Stomach smooth muscle (tissue), 2 donors: Measurements from ENCODE around the gene PLCB4.

ENCODE experiments used
- H3K27ac ChIP-seq: one replicate; pipeline ENCODE4 v1.7.0; 2013; ENCODE audit warnings: mild to moderate bottlenecking, low read length, inconsistent platforms
- H3K27me3 ChIP-seq, 2 donors: one replicate each; pipeline ENCODE4 v1.7.0; 2013; ENCODE audit warnings: low read length in 2 of 2; ENCODE audit not compliant: insufficient read depth in 2 of 2, control insufficient read depth in 1 of 2
- H3K36me3 ChIP-seq, 2 donors: one replicate each; pipeline ENCODE4 v1.7.0; 2013; ENCODE audit warnings: low read length in 2 of 2; ENCODE audit not compliant: control insufficient read depth in 2 of 2, insufficient read depth in 2 of 2
- H3K4me1 ChIP-seq: one replicate; pipeline ENCODE4 v1.7.0; 2013; ENCODE audit warnings: low read length; ENCODE audit not compliant: control insufficient read depth, insufficient read depth
- H3K4me3 ChIP-seq, 2 donors: one replicate each; pipeline ENCODE4 v1.7.0; 2013; ENCODE audit warnings: low read length in 2 of 2
- H3K9ac ChIP-seq, 2 donors: one replicate each; pipeline ENCODE4 v1.7.0; 2013; ENCODE audit warnings: low read length in 2 of 2, mild to moderate bottlenecking in 1 of 2
- H3K9me3 ChIP-seq, 2 donors: one replicate each; pipeline ENCODE4 v1.7.0; 2013; ENCODE audit warnings: low read length in 2 of 2; ENCODE audit not compliant: control insufficient read depth in 2 of 2
- donor health status: healthy.
- donor health status: Pancreatic carcinoma.

Gene PLCB4

GRCh38 chr20:9241232-9241692 lies 172.4 kb downstream of the PLCB4 start:
- Histone ChIP-seq H3K9me3 (no peaks in the 10 kb centered on the region), H3K4me1 (no peaks in the 10 kb centered on the region), H3K27me3 (no peaks in the 10 kb centered on the region), H3K9ac (no peak overlapping the region), H3K27ac (no peak overlapping the region), H3K36me3 (no peaks in the 10 kb centered on the region), H3K4me3 (no peak overlapping the region)

- Histone ChIP-seq H3K36me3 (no peaks in the 10 kb centered on the region), H3K9me3 (no peaks in the 10 kb centered on the region), H3K27ac (no peak overlapping the region), H3K27me3 (no peaks in the 10 kb centered on the region), H3K4me3 (no peak overlapping the region), H3K9ac (no peak overlapping the region), H3K4me1 (no peaks in the 10 kb centered on the region)
Observed at GRCh38 chr20:9241721-9242427, 173.0 kb downstream of the PLCB4 start.

DNA sequence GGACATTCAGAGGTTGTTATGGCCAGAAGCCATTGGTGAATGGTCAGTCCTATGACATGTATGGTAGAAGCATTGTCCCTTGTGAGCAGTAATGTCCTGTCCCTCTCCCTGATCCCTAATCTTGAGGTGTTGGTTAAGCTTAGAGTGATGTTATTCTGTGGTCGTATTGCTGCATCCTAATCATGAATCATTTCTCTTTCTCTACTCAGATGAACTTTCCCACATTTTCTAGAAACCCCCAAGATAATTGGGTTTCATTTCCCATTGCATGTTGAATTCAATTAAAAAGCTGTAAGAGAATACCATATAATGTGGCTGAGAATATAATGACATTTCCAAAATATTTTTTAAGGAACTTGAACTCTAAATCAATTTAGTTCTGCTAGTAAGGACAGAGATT lies 175.1 kb downstream of the PLCB4 start:
- H3K4me3 ChIP-seq = no peak overlapping the region
- H3K27me3 ChIP-seq = no peaks in the 10 kb centered on the region
- no peaks in the 10 kb centered on the region for H3K4me1 ChIP-seq
- H3K36me3 ChIP-seq = no peaks in the 10 kb centered on the region
- no peak overlapping the region for H3K27ac ChIP-seq
- H3K9me3 ChIP-seq = no peaks in the 10 kb centered on the region
- H3K9ac ChIP-seq = no peak overlapping the region

DNA sequence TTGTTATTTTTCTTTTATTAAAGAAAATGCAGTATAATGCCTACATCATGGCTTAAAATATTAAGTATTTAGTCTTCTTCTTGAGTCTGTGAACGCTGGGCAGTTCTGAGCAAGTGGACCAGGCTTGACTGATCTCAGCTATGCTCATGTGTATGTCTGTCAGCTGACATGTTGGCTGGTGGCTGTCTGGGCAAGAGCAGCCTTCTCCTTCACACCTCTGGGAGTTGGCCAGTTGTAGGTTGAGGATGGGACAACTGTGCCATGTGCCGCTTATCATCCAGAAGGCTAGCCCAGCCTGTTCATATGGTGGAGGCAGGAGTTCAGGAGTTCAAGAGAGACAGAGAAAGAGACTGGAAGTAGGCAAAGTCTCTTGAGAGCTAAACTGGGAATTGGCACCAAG lies 175.9 kb downstream of the PLCB4 start:
- H3K9me3 ChIP-seq = no peaks in the 10 kb centered on the region
- H3K36me3 ChIP-seq = no peaks in the 10 kb centered on the region
- no peaks in the 10 kb centered on the region for H3K4me1 ChIP-seq
- no peak overlapping the region for H3K4me3 ChIP-seq
- no peak overlapping the region for H3K9ac ChIP-seq
- H3K27ac ChIP-seq = no peak overlapping the region
- H3K27me3 ChIP-seq = no peaks in the 10 kb centered on the region

- no peaks in the 10 kb centered on the region for H3K4me1 ChIP-seq
- no peak overlapping the region for H3K9ac ChIP-seq
- H3K9me3 ChIP-seq = no peaks in the 10 kb centered on the region
- H3K27ac ChIP-seq = no peak overlapping the region
- no peaks in the 10 kb centered on the region for H3K36me3 ChIP-seq
- H3K27me3 ChIP-seq = no peaks in the 10 kb centered on the region
- no peak overlapping the region for H3K4me3 ChIP-seq
Observed at GRCh38 chr20:9246731-9247130, 177.8 kb downstream of the PLCB4 start.

GRCh38 chr20:9250511-9250910 lies 181.6 kb downstream of the PLCB4 start:
- no peaks in the 10 kb centered on the region for H3K27me3 ChIP-seq
- no peak overlapping the region for H3K27ac ChIP-seq
- H3K9ac ChIP-seq = no peak overlapping the region
- H3K9me3 ChIP-seq = no peaks in the 10 kb centered on the region
- H3K36me3 ChIP-seq = no peaks in the 10 kb centered on the region
- no peaks in the 10 kb centered on the region for H3K4me1 ChIP-seq
- no peak overlapping the region for H3K4me3 ChIP-seq

DNA sequence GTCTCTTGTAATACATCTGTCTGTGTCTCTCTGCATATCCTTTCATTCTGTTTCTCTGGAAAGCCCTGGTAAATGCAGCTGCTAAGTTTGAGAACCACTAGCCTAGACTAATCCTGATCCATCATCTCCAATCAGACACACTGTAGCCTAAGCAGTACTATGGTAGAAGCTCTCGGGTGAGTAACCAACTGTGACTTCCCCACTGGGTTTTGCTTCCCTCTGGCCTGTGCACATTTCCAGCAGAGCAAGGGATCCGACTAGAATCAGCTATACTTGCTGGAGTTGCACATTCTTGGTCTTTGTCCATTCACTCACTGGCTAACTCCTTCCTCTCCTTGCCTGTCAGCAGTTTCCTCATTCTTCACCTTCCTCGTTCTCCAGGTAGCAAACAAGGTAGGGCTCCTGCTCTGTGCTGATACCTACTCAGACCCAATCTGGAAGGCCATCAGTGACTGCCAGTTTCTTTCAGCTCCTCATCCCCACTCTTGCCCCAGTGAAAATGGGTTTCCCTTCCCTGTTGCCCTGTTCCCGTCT lies 184.2 kb downstream of the PLCB4 start:
- H3K4me3 ChIP-seq = no peak overlapping the region
- H3K4me1 ChIP-seq = no peaks in the 10 kb centered on the region
- H3K27me3 ChIP-seq = no peaks in the 10 kb centered on the region
- H3K9me3 ChIP-seq = no peaks in the 10 kb centered on the region
- no peak overlapping the region for H3K9ac ChIP-seq
- no peak overlapping the region for H3K27ac ChIP-seq
- H3K36me3 ChIP-seq = no peaks in the 10 kb centered on the region

GRCh38 chr20:9255171-9255570 lies 186.3 kb downstream of the PLCB4 start:
- Histone ChIP-seq H3K9me3 (no peaks in the 10 kb centered on the region), H3K27ac (no peak overlapping the region), H3K36me3 (no peaks in the 10 kb centered on the region), H3K9ac (no peak overlapping the region), H3K4me3 (no peak overlapping the region), H3K4me1 (no peaks in the 10 kb centered on the region), H3K27me3 (no peaks in the 10 kb centered on the region)

DNA sequence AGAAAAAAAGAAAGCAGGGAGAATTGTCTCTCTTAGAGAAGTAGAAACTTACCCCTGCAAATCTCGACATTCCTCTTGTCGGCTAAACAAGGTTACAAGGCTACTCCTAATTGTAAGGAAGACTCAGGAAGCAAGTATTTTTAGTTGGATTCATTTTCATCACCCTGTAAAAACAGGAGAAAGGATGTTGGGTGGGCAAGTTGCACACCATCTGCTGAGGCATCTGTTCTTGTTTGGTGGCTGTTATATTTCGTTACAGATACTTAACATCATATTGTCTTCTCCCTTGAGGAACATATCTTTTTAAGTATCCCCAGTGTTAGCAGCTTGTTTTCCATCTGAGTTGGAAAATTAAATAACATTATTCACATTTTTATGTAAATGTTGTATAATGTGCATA lies 187.5 kb downstream of the PLCB4 start:
- no peak overlapping the region for H3K9ac ChIP-seq

DNA sequence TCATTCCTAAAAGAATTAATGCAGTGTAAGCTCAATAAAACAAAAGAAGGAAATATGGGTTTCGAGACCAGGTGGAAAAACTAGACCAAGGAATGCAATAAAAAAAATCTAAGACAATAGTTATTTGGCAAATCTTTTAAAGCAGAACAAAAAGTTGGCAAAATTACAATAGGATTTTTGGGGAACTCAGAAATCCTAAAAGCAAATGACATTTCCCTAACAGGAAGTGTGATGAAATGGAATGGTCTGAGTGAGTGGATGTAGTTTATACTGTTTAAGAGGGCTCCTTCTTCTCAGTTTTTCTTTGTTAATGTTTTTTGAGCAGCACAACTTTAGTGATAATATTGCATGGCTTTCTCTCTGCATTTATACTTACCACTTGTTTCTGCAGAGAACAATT lies 190.0 kb downstream of the PLCB4 start:
- H3K9me3 ChIP-seq = no peaks in the 10 kb centered on the region

More for the DNA sequence above, 187.5 kb downstream of the PLCB4 start:
- Histone ChIP-seq H3K9me3 (no peaks in the 10 kb centered on the region), H3K27ac (no peak overlapping the region), H3K36me3 (no peaks in the 10 kb centered on the region), H3K4me3 (no peak overlapping the region), H3K4me1 (no peaks in the 10 kb centered on the region), H3K27me3 (no peaks in the 10 kb centered on the region)

DNA sequence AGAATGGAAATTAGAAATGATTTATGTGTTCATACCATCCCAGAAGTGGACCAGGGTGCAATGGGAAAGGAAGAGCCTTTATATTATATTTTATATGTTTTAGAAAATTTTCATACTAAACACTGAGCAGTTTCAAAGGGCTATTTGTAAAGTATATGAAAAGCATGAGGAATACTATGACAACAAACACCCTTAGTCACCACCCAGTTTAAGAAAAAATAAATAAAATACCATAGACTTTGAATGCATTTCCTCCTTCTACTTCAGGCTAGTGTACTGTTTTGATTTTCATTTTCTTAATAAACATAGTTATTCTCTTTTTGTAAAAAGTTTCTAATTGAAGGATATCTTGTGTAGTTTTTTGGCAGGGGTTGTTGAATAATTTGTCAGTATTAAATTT lies 191.1 kb downstream of the PLCB4 start:
- no peak overlapping the region for H3K27ac ChIP-seq
- H3K4me1 ChIP-seq = no peaks in the 10 kb centered on the region
- no peak overlapping the region for H3K4me3 ChIP-seq
- no peaks in the 10 kb centered on the region for H3K36me3 ChIP-seq
- H3K27me3 ChIP-seq = no peaks in the 10 kb centered on the region
- H3K9me3 ChIP-seq = no peaks in the 10 kb centered on the region
- H3K9ac ChIP-seq = no peak overlapping the region

More for the DNA sequence above, 190.0 kb downstream of the PLCB4 start:
- H3K9ac ChIP-seq = no peak overlapping the region
- H3K36me3 ChIP-seq = no peaks in the 10 kb centered on the region
- H3K4me1 ChIP-seq = no peaks in the 10 kb centered on the region
- no peak overlapping the region for H3K4me3 ChIP-seq
- no peak overlapping the region for H3K27ac ChIP-seq
- H3K27me3 ChIP-seq = no peaks in the 10 kb centered on the region
